GM12874 (cell line): Measurements from ENCODE around the gene EFNA5.

ENCODE experiments used
- CTCF ChIP-seq: IDR thresholded peaks from 2 replicates; pipeline ENCODE4 v1.5.1; 2011; ENCODE audit warnings: low read depth, mild to moderate bottlenecking, control low read depth, low read length, moderate library complexity; ENCODE audit not compliant: insufficient read depth

Gene EFNA5

DNA sequence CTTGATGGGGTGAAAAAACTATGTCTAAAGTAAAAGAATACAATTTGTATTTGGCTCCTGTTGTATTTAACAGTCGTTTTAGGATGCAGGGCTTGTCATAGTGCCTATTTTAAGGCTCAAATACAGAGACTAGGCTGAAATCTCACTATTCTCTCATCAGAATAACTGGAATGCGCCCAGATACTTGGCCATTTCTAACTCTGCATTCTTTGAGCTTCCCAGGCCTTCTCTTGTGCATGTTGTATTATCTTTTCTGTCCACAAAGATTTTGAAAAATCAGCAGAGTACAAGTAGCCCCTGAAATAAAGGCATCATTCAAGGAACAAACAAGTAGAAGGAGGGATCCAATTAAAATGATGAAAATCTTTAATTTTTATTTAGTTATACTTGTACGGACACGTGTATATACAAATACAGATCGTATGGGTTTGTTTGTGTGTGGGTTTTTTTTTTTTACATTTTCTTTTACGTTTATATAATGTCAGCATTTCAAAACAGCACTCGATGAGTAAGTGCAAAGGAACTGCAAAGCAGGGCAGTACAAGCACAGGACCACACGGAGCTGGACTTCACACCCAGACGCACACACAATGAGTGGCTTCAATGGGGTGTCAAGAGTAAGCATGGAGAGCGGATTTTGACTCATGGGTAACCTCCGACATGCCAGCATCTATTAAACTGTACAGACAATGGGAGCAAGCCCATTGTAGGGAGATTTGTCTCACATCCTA, 294.0 kb downstream of the EFNA5 start:
- no peak for TF ChIP-seq CTCF

- TF ChIP-seq CTCF = no peak
Observed at GRCh38 chr5:107373549-107374263, 297.0 kb downstream of the EFNA5 start.

- TF ChIP-seq CTCF = no peak
Observed at GRCh38 chr5:107372723-107373450, 297.9 kb downstream of the EFNA5 start.

DNA sequence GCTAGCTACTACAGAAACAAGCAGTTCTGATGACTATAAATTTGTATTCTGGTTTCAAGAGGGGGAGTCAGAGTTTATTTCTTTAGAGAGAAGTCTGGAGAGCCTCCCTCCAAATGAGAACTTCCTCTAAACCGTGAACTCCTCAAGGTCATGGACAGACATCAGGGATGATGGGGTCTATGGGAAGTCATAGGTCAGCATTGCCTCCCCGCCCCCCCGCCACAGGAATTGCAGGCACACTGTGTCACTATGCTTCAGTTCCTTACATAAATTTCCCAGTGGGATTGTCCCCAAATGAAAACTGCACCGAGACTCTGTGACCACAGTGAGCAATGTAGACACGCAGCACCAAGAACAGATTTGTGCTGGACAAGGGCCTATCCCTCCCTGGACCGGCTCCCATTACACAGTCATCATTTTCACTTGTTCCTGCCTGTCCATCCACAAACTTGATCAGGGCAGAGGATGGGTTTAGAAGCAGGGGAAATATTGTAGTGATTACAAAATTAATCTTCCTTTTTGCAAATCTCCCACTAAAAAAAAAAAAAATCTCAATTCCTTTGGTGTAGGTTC, 300.3 kb downstream of the EFNA5 start:
- TF ChIP-seq CTCF = no peak

DNA sequence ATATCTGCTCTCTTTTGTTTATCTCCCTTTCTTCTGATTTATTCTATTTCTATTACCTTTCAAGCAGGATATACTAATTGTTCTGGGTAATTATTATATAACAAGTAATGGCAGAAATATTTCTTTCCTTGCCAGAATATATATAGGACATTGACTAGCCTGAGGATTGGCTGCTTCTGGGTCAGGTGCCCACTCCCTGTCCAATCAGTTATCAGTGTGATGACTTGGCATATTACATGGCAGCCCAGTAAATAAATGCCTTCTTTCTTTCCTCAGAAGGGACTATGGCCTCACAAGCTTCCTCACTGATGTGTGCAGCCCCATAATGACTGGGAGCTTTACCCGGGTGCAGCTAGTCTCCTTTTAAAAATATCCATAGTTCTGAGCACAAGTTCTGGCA, 301.1 kb downstream of the EFNA5 start:
- no peak for TF ChIP-seq CTCF

GRCh38 chr5:107368615-107369014, 302.1 kb downstream of the EFNA5 start:
- no peak for TF ChIP-seq CTCF

DNA sequence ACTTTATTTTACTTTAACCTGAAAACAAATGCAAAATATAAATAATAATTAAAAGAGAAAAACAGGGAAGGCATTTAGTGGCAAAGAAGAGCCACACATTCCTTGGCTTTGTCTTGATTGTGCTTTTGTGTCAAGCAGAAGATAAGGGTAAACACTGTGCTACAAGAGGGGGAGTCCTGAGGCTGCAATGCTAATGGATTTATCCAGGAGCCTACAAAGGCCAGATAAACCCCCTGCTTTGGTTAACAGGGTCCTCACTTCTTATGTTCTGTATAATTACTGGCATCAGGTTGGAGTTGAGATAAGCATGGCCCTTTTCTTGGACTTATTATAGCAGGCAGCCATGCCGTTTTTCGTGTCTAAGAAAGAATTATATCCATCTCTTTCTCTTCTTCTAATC, 302.8 kb downstream of the EFNA5 start:
- TF ChIP-seq CTCF = no peak
